GM12878 (cell line): ENCODE data around the gene UNC13B. TPM values are rescaled to one million over a fixed set of nuclear protein-coding genes. Genes with fewer than 3 reads are reported as not detected.

ENCODE experiments used
- ATAC-seq: fragments of 200-7000 bp; cut with Tn5 transposase; 3 replicates; pipeline ENCODE4 v1.9.1; 2020; ENCODE audit warnings: mild to moderate bottlenecking, moderate library complexity
- BruUV-seq: library from RNA; stranded (reverse); fragments of 400-500 nt; replicated peaks from 2 replicates; lab custom pipeline; 2021; lab: Mats Ljungman, UMichigan
- CTCF ChIA-PET: fragments of 300-600 bp; sonication (Branson Sonifier 250); formaldehyde crosslinking; extraction: SDS; loops from one replicate; lab custom pipeline; 2021; ENCODE audit warnings: inconsistent platforms; lab: Yijun Ruan, JAX
- POLR2A ChIA-PET: fragments of 350-600 bp; formaldehyde crosslinking; extraction: SDS; loops from one replicate; lab custom pipeline; 2021; ENCODE audit warnings: inconsistent platforms; lab: Charles Lee
- RAD21 ChIA-PET: fragments of 300-600 bp; sonication (Branson Sonifier 250); formaldehyde crosslinking; loops from one replicate; lab custom pipeline; 2023; ENCODE audit warnings: antibody characterized with exemption; ENCODE audit not compliant: unreplicated experiment; lab: Charles Lee
- SMC1A ChIA-PET: fragments of 300-600 bp; sonication (Branson Sonifier 250); formaldehyde crosslinking; loops from one replicate; lab custom pipeline; 2023; ENCODE audit not compliant: unreplicated experiment, uncharacterized antibody; lab: Charles Lee
- DNase-seq: peaks from one replicate; pipeline ENCODE4 v3.0.0-alpha.2; 2011; ENCODE audit warnings: low read depth, low spot score
- FAIRE-seq: peaks from 3 replicates; lab custom pipeline; 2011; peaks lifted over from hg19 to GRCh38; lab: Jason Lieb, UNC
- H2AFZ ChIP-seq: 2 replicates; pipeline ENCODE4 v1.6.0; 2011; ENCODE audit warnings: low read depth, low read length, control low read depth; ENCODE audit not compliant: control insufficient read depth
- H3K27ac ChIP-seq: 2 replicates; pipeline ENCODE4 v1.5.1; 2011; ENCODE audit warnings: control low read depth; ENCODE audit not compliant: control insufficient read depth, insufficient read depth
- H3K27me3 ChIP-seq, 2 experiments: replicated peaks in 1 of 2; 2 replicates each; pipeline versions ENCODE4 v1.6.0 to v1.6.1; 2011; ENCODE audit warnings: low read length in 1 of 2; ENCODE audit not compliant: control insufficient read depth in 2 of 2, insufficient read depth in 2 of 2
- H3K36me3 ChIP-seq, 2 experiments: 2 replicates each; pipeline ENCODE4 v1.5.1; 2011; ENCODE audit warnings: low read length in 1 of 2; ENCODE audit not compliant: control insufficient read depth in 2 of 2, insufficient read depth in 2 of 2
- H3K4me1 ChIP-seq: 2 replicates; pipeline ENCODE4 v1.6.1; 2011; ENCODE audit warnings: mild to moderate bottlenecking, low read length, moderate library complexity, mixed read lengths; ENCODE audit not compliant: control insufficient read depth, insufficient read depth
- H3K4me2 ChIP-seq: 2 replicates; pipeline ENCODE4 v1.6.0; 2011; ENCODE audit warnings: control low read depth; ENCODE audit not compliant: control insufficient read depth, insufficient read depth
- H3K4me3 ChIP-seq: fragments of 200-600 bp; sonication (generic); 2 replicates; pipeline ENCODE4 v1.5.1; 2016
- H3K79me2 ChIP-seq: 2 replicates; pipeline ENCODE4 v1.6.0; 2011; ENCODE audit warnings: low read length; ENCODE audit not compliant: control insufficient read depth, insufficient read depth
- H3K9ac ChIP-seq: 2 replicates; pipeline ENCODE4 v1.8.0; 2011; ENCODE audit warnings: low read length, control low read depth, mixed read lengths; ENCODE audit not compliant: control insufficient read depth, insufficient read depth
- H3K9me3 ChIP-seq: replicated peaks from 3 replicates; pipeline ENCODE4 v1.5.1; 2011; ENCODE audit warnings: mild to moderate bottlenecking, low read length; ENCODE audit not compliant: control insufficient read depth, insufficient read depth
- H4K20me1 ChIP-seq: 2 replicates; pipeline ENCODE4 v1.6.0; 2011; ENCODE audit not compliant: control insufficient read depth, insufficient read depth
- ASH2L ChIP-seq: fragments of 300-600, 200-600 bp; sonication (generic); IDR thresholded peaks from 2 replicates; pipeline ENCODE4 v1.6.1; 2017; ENCODE audit warnings: low read depth, mild to moderate bottlenecking, borderline replicate concordance
- CREB1 ChIP-seq: IDR thresholded peaks from 2 replicates; pipeline ENCODE4 v1.6.1; 2012; ENCODE audit warnings: low read depth, mild to moderate bottlenecking, inconsistent platforms
- ETV6 ChIP-seq, 2 experiments: fragments of 450-650 bp in 1 of 2; IDR thresholded peaks in 1 of 2; conservative IDR thresholded peaks in 1 of 2; 2 replicates each; pipeline ENCODE4 v1.6.1; 2014; ENCODE audit warnings: antibody characterized with exemption in 1 of 2, borderline replicate concordance in 1 of 2, low read depth in 1 of 2, mild to moderate bottlenecking in 1 of 2, moderate library complexity in 1 of 2
- FOXM1 ChIP-seq: IDR thresholded peaks from 2 replicates; pipeline ENCODE4 v1.6.1; 2012; ENCODE audit warnings: low read depth, mild to moderate bottlenecking, inconsistent platforms, low read length, moderate library complexity
- GABPA ChIP-seq: IDR thresholded peaks from 2 replicates; pipeline ENCODE4 v1.6.1; 2014; ENCODE audit warnings: antibody characterized with exemption, low read depth, mild to moderate bottlenecking, inconsistent platforms
- IKZF1 ChIP-seq: fragments of 450-650 bp; conservative IDR thresholded peaks from 2 replicates; pipeline ENCODE4 v1.6.1; 2017; ENCODE audit warnings: antibody characterized with exemption, mild to moderate bottlenecking
- KLF5 ChIP-seq: fragments of 450-650 bp; IDR thresholded peaks from 2 replicates; pipeline ENCODE4 v1.6.1; 2014; ENCODE audit warnings: mild to moderate bottlenecking; ENCODE audit not compliant: partially characterized antibody
- MAX ChIP-seq: IDR thresholded peaks from 2 replicates; pipeline ENCODE4 v1.6.1; 2012; ENCODE audit warnings: low read depth, low read length, improper control_type of control experiment
- NRF1 ChIP-seq: conservative IDR thresholded peaks from 2 replicates; pipeline ENCODE4 v1.6.1; 2011; ENCODE audit warnings: mild to moderate bottlenecking, low read depth, low read length, improper control_type of control experiment
- PAX8 ChIP-seq: fragments of 450-650 bp; IDR thresholded peaks from 2 replicates; pipeline ENCODE4 v1.6.1; 2017; ENCODE audit warnings: mild to moderate bottlenecking, moderate library complexity
- POU2F2 ChIP-seq: IDR thresholded peaks from 3 replicates; pipeline ENCODE4 v1.6.1; 2011; ENCODE audit warnings: low read depth, mild to moderate bottlenecking, low read length, borderline replicate concordance
- REST ChIP-seq: IDR thresholded peaks from 2 replicates; pipeline ENCODE4 v1.6.1; 2012; ENCODE audit warnings: mild to moderate bottlenecking, low read depth, low read length
- TARDBP ChIP-seq: IDR thresholded peaks from 2 replicates; pipeline ENCODE4 v1.6.1; 2016; ENCODE audit warnings: borderline replicate concordance
- ZBTB33 ChIP-seq: fragments of 450-650 bp; IDR thresholded peaks from 2 replicates; pipeline ENCODE4 v1.6.1; 2017; ENCODE audit warnings: mild to moderate bottlenecking
- WGBS: methylation state at CpG from one replicate; pipeline ENCODE4 v1.1.6; 2016; ENCODE audit warnings: low lambda C conversion rate; ENCODE audit not compliant: insufficient replicate concordance, insufficient coverage; ENCODE audit errors: missing lambda C conversion rate; 5-methylcytosine and 5-hydroxymethylcytosine counted together
- in situ Hi-C: fragments of 300-500 bp; cut with MboI; formaldehyde crosslinking; loops from 9 replicates; pipeline ENCODE4 v1.14.3; 2018; ENCODE audit warnings: mixed read lengths
- intact Hi-C: fragments of 100-400 bp; cut with micrococcal nuclease; formaldehyde crosslinking; loops from one replicate; pipeline ENCODE4 v1.14.2; 2022; ENCODE audit not compliant: unreplicated experiment
- polyA plus RNA-seq, 11 experiments: library from polyadenylated mRNA; depleted of rRNA in 4 of 11; unstranded in 6 of 11; stranded (reverse) in 5 of 11; fragments of >200 nt; fragmentation: Nextera tagmentation in 4 of 11; fragmentation: Illumina TruSeq in 1 of 11; extraction: Ambion mirVana in 4 of 11; extraction: Trizol in 1 of 11; gene quantifications; 1 replicate in 1 of 11; 2 replicates in 10 of 11; pipeline versions ENCODE4 v1.2.1 to v1.2.3, GENCODE V29; 2011 to 2016; ENCODE audit warnings: inconsistent platforms in 2 of 11, missing spikeins in 2 of 11, low read depth in 1 of 11
- total RNA-seq, 4 experiments: library from RNA; depleted of rRNA in 3 of 4; stranded (reverse); fragments of >200 nt in 3 of 4; fragmentation: Illumina TruSeq in 1 of 4; extraction: Trizol in 1 of 4; gene quantifications; 2 replicates each; pipeline versions ENCODE4 v1.2.1 to v1.2.3, GENCODE V29; 2013 to 2021

Gene UNC13B
- total and polyA plus RNA-seq, 10 of the 15 experiments (the other 5 are each of a cell fraction or from before 2014, with no cell fraction given): under 0.01 to 0.42 (median 0.06) TPM; not detected in 4

- DNase-seq: no peak
- in situ Hi-C loops: no loop called here
Measured at GRCh38 chr9:35294556-35294955, 132.7 kb downstream of the UNC13B start.

GRCh38 chr9:35295369-35296036, 133.7 kb downstream of the UNC13B start:
- DNase-seq: no peak
- H2AFZ ChIP-seq: no peak overlapping the region
- H3K36me3 ChIP-seq: no peaks in the 10 kb centered on the region
- no peak for ATAC-seq
- no TSS peak for BruUV-seq
- intact Hi-C loops: no loop called here
- H3K9ac ChIP-seq: no peak overlapping the region
- H3K4me1 ChIP-seq: no peaks in the 10 kb centered on the region
- FAIRE-seq: no peak
- H3K79me2 ChIP-seq: no peaks in the 10 kb centered on the region
- no peak overlapping the region for H3K4me2 ChIP-seq
- no peak overlapping the region for H3K4me3 ChIP-seq
- SMC1A ChIA-PET: no interaction called here
- no peaks in the 10 kb centered on the region for H3K9me3 ChIP-seq
- POLR2A ChIA-PET: no interaction called here
- CTCF ChIA-PET: interaction anchor here (1.0 to 1.3 kb wide), 2 partner anchors 10 to 29 kb away, joined by 3 to 4 read pairs; no protein-coding TSS in a partner anchor
- in situ Hi-C loops: no loop called here
- H3K27me3 ChIP-seq: no peaks in the 10 kb centered on the region
- RAD21 ChIA-PET: no interaction called here
- no peak overlapping the region for H3K27ac ChIP-seq
- no peaks in the 10 kb centered on the region for H4K20me1 ChIP-seq
- 64% methylated on average over 13 of the region's 13 CpGs for WGBS
- TF ChIP-seq FOXM1 (no peak), KLF5 (no peak), ASH2L (no peak), TARDBP (no peak), MAX (no peak), REST (no peak), ZBTB33 (no peak), IKZF1 (no peak)

More at GRCh38 chr9:35294556-35294955, 132.7 kb downstream of the UNC13B start:
- TF ChIP-seq GABPA (no peak), TARDBP (no peak), PAX8 (no peak), POU2F2 (no peak), NRF1 (no peak), ETV6 (conservative IDR thresholded peaks at IDR 0.05 in 1 of 2, IDR thresholded peaks at IDR 0.05 in 1 of 2; ENCODE audit: borderline replicate concordance in 1 of 2, low read depth in 1 of 2) (no peak), CREB1 (no peak)
- H3K36me3 ChIP-seq: no peaks in the 10 kb centered on the region
- CTCF ChIA-PET: interaction anchor here (0.7 to 1.3 kb wide), 3 partner anchors 9 to 780 kb away, joined by 3 to 4 read pairs (median 3); no protein-coding TSS in a partner anchor
- no peak overlapping the region for H3K4me2 ChIP-seq
- H3K79me2 ChIP-seq: no peaks in the 10 kb centered on the region
- POLR2A ChIA-PET: interaction anchor here (0.6 kb wide), 1 partner anchor 1358 kb away, joined by 4 read pairs; no protein-coding TSS in a partner anchor
- no peaks in the 10 kb centered on the region for H3K9me3 ChIP-seq
- BruUV-seq: no TSS peak
- SMC1A ChIA-PET: no interaction called here
- H3K4me3 ChIP-seq: no peak overlapping the region
- H3K27me3 ChIP-seq: no peaks in the 10 kb centered on the region
- no peak overlapping the region for H2AFZ ChIP-seq
- H4K20me1 ChIP-seq: no peaks in the 10 kb centered on the region
- FAIRE-seq (no peak), ATAC-seq (no peak)
- H3K4me1 ChIP-seq: no peaks in the 10 kb centered on the region
- H3K27ac ChIP-seq: no peak overlapping the region
- WGBS: 47% methylated on average over 6 of the region's 6 CpGs
- intact Hi-C loops: no loop called here
- RAD21 ChIA-PET: no interaction called here
- no peak overlapping the region for H3K9ac ChIP-seq
